ENCODE data around the gene KIAA1671.

KIAA1671 gene

GRCh38 chr22:25013607-25014006, 61.1 kb downstream of the KIAA1671 start:
- no peak for DNase-seq (ENCODE audit: low read depth in 3 of 3, low spot score in 1 of 3)

- DNase-seq (ENCODE audit: low read depth in 3 of 3, low spot score in 1 of 3): no peak
These were observed 62.6 kb downstream of the KIAA1671 start for GRCh38 chr22:25014896-25015755.

GRCh38 chr22:25016311-25016710, 63.8 kb downstream of the KIAA1671 start:
- DNase-seq (ENCODE audit: low read depth in 3 of 3, low spot score in 1 of 3): no peak

- DNase-seq (ENCODE audit: low read depth in 3 of 3, low spot score in 1 of 3): no peak
These were observed 65.5 kb downstream of the KIAA1671 start for GRCh38 chr22:25018009-25018408.

GRCh38 chr22:25019427-25020184, 67.1 kb downstream of the KIAA1671 start:
- DNase-seq (ENCODE audit: low read depth in 3 of 3, low spot score in 1 of 3): no peak

GRCh38 chr22:25021409-25021808, 68.9 kb downstream of the KIAA1671 start:
- DNase-seq (ENCODE audit: low read depth in 3 of 3, low spot score in 1 of 3): no peak

- no peak for DNase-seq (ENCODE audit: low read depth in 3 of 3, low spot score in 1 of 3)
These were observed 69.6 kb downstream of the KIAA1671 start for GRCh38 chr22:25021976-25022711.

- DNase-seq (ENCODE audit: low read depth in 3 of 3, low spot score in 1 of 3): no peak
These were observed 71.4 kb downstream of the KIAA1671 start for GRCh38 chr22:25023879-25024278.

GRCh38 chr22:25024895-25025294, 72.4 kb downstream of the KIAA1671 start:
- DNase-seq (ENCODE audit: low read depth in 3 of 3, low spot score in 1 of 3): no peak

- DNase-seq (ENCODE audit: low read depth in 3 of 3, low spot score in 1 of 3): no peak
These were observed 73.2 kb downstream of the KIAA1671 start for GRCh38 chr22:25025491-25026400.

GRCh38 chr22:25027043-25027906, 74.8 kb downstream of the KIAA1671 start:
- no peak for DNase-seq (ENCODE audit: low read depth in 3 of 3, low spot score in 1 of 3)

- no peak for DNase-seq (ENCODE audit: low read depth in 3 of 3, low spot score in 1 of 3)
These were observed 75.7 kb downstream of the KIAA1671 start for GRCh38 chr22:25027959-25028840.

GRCh38 chr22:25028841-25029141, 76.3 kb downstream of the KIAA1671 start:
- DNase-seq (ENCODE audit: low read depth in 3 of 3, low spot score in 1 of 3): no peak

GRCh38 chr22:25029181-25029580, 76.7 kb downstream of the KIAA1671 start:
- DNase-seq (ENCODE audit: low read depth in 3 of 3, low spot score in 1 of 3): no peak

- DNase-seq (ENCODE audit: low read depth in 3 of 3, low spot score in 1 of 3): no peak
These were observed 78.1 kb downstream of the KIAA1671 start for GRCh38 chr22:25030636-25031035.

GRCh38 chr22:25032066-25032465, 79.5 kb downstream of the KIAA1671 start:
- DNase-seq (ENCODE audit: low read depth in 3 of 3, low spot score in 1 of 3): no peak

GRCh38 chr22:25035715-25036114, 83.2 kb downstream of the KIAA1671 start:
- DNase-seq (ENCODE audit: low read depth in 3 of 3, low spot score in 1 of 3): no peak

- DNase-seq (ENCODE audit: low read depth in 3 of 3, low spot score in 1 of 3): no peak
These were observed 85.7 kb downstream of the KIAA1671 start for GRCh38 chr22:25038239-25038638.

- no peak for DNase-seq (ENCODE audit: low read depth in 3 of 3, low spot score in 1 of 3)
These were observed 86.3 kb downstream of the KIAA1671 start for GRCh38 chr22:25038771-25039170.
